Airway epithelial cell (primary cell): ENCODE results near the gene RNF114. TPM values are rescaled to one million over a fixed set of nuclear protein-coding genes. Genes with fewer than 3 reads are reported as not detected.

Experiments
- total RNA-seq: library from RNA; depleted of rRNA; stranded (reverse); fragments of >200 nt; gene quantifications from 2 replicates; pipeline ENCODE4 v1.2.3, GENCODE V29; 2015

Gene RNF114, protein sequence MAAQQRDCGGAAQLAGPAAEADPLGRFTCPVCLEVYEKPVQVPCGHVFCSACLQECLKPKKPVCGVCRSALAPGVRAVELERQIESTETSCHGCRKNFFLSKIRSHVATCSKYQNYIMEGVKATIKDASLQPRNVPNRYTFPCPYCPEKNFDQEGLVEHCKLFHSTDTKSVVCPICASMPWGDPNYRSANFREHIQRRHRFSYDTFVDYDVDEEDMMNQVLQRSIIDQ
- 115 and 123 TPM in 2 replicates for total RNA-seq

DNA sequence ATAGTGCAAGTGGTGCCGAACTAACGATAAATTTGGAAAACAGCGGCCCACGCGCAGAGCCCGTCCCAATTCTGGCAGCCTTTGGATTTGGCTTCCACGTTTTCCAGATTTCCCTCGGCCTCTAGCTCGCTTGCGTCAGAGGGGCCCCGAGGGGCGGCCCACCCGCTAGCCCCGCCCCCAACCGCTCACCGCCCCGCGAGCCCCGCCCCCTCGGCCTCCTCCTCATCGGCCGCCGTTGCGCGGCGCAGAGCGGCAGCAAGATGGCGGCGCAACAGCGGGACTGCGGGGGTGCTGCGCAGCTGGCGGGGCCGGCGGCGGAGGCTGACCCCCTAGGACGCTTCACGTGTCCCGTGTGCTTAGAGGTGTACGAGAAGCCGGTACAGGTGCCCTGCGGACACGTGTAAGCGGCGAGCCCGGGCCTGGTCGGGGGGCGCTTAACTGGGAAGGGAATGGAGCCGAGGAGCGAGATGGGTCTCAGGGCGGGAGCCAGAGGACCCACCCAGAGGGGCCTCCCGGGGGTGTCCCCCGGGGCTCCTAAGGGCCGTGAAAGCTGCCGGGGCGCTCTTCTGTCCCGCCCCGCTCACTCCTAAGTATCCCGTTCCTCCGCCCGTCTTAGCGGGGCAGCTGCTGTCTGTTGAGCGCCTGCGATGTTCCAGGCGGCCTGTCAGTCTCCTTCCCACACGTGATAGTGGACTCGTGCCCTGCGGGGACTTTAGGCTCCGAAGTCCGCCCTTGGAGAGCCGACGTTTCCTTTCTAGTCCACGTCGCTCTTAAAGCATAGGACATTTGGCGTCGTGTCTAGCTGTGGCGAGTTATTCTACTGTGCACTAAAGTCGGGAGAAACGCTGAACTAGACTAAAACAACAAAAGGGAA is at the start of gene RNF114:
RNF114 (plus strand) TSS at position 245 of the 874 bp plus-strand sequence; CDS start at position 261, 16 bp downstream.

DNA sequence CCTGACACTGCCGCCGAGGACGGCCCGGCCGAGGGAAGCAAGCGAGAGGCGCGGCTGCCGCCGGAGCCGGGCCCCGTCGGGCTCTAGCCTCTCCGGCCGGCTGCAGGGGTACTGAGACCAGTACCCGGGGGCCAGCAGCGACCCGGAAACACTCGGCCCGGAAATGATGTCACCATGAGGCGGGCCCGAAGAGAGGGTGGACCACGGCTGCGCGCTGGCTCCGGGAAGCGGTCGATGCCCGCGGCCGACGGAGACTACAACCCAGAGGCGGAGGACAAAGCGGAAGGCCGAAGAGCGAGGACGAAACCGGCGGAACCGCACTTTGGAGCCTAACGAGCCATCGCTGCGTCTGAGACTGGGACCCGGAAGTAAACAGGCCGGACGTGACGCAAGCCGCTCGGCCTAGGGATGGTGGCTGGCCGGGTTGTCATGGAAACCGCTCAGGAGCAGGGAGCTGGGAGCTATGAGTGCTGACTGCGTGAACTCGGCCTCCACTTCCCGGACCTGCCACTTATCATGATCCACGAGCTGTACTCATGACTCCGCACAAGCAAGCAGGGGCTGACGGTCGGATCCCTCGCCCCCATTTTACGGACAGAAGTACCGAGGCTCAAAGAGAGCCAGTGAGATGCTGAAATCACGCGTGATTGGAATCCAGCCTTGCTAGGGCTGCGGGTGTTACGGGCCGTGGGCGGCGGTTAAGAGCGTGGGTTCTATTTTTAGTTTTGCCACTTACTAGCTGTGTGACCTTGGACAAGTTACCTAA is 20.6 kb upstream of the RNF114 start, which contains the start of gene SPATA2:
SPATA2 (minus strand) TSS at position 150 of the 766 bp plus-strand sequence. CDS start 7,039 bp downstream, outside the sequence.

DNA sequence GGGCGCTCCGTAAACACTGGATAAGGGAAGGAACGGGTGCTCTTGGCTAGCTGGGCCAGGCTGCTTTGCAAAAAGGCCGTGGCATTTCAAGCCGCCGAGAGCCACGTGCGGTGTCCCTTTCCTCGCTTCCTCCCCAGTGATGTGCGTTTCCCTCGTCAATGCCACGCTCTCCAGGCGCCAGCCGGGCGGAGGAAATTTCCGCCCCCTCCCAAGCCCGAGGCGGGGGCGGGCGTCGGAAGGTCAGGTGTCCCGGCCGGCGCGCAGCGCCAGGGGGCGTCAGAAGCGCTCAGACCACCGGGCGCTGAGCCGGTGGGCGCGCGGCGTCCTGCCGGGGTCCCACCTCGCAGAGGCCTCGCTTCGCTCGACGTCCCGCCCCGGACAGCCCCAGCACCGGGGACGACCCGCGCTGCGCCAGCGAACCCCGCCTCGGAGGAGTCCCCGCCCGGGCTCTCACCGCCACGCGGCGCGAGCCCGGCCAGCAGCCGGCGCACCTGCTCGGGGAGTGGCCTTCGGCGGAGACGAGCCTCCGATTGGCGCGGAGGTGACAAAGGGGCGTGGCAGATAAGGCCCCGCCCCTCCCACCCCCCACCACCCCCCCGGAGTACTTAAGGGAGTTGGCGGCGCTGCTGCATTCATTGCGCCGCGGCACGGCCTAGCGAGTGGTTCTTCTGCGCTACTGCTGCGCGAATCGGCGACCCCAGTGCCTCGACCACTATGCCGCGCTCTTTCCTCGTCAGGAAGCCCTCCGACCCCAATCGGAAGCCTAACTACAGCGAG is 46.3 kb downstream of the RNF114 start, which contains the start of gene SNAI1:
SNAI1 (plus strand) TSS at position 635 of the 777 bp plus-strand sequence; CDS start at position 715, 80 bp downstream.

Other genes starting within 250 kb of the RNF114 start
- 12.8 and 17.9 TPM in 2 replicates for gene B4GALT5, start 222.5 kb upstream of the RNF114 start, total RNA-seq
- 3.3 and 3.6 TPM in 2 replicates for gene SLC9A8, start 123.6 kb upstream of the RNF114 start, total RNA-seq
- 3.7 and 5.0 TPM in 2 replicates for gene SPATA2, start 20.9 kb upstream of the RNF114 start, total RNA-seq
- gene SNAI1, start 46.6 kb downstream of the RNF114 start, total RNA-seq: not detected in 2 replicates
- 61.0 and 96.8 TPM in 2 replicates for gene UBE2V1, start 176.8 kb downstream of the RNF114 start, total RNA-seq
- 72.7 and 91.9 TPM in 2 replicates for gene PEDS1, start 217.3 kb downstream of the RNF114 start, total RNA-seq